Natural killer cell (primary cell): ENCODE measurements around the gene ADAMTSL5. TPM values are rescaled to one million over a fixed set of nuclear protein-coding genes. Genes with fewer than 3 reads are reported as not detected.

Source experiments
- ATAC-seq, 3 donors: fragments of 150-1000 bp in 2 of 3; fragments of 200-7000 bp in 1 of 3; cut with Tn5 transposase; 1 replicate in 1 of 3; 2 replicates in 2 of 3; pipeline ENCODE4 v1.10.0; 2021; ENCODE audit warnings: mild to moderate bottlenecking in 2 of 3, moderate library complexity in 2 of 3
- DNase-seq, 2 donors: peaks; one replicate each; pipeline versions ENCODE4 v3.0.0 to v3.0.0-alpha.2; 2013 to 2021; ENCODE audit warnings: mixed read lengths in 1 of 2
- H3K27ac ChIP-seq: one replicate; pipeline ENCODE4 v1.5.1; 2013; ENCODE audit warnings: mild to moderate bottlenecking, low read length
- H3K27me3 ChIP-seq: one replicate; pipeline ENCODE4 v1.6.1; 2013; ENCODE audit warnings: low read length; ENCODE audit not compliant: control insufficient read depth, insufficient read depth
- H3K36me3 ChIP-seq: one replicate; pipeline ENCODE4 v1.6.1; 2013; ENCODE audit warnings: low read length; ENCODE audit not compliant: control insufficient read depth, insufficient read depth
- H3K4me1 ChIP-seq: one replicate; pipeline ENCODE4 v1.6.1; 2013; ENCODE audit warnings: low read length; ENCODE audit not compliant: control insufficient read depth, insufficient read depth
- H3K4me3 ChIP-seq: one replicate; pipeline ENCODE4 v1.5.1; 2013; ENCODE audit warnings: low read length
- H3K9me3 ChIP-seq: one replicate; pipeline ENCODE4 v1.6.1; 2013; ENCODE audit warnings: low read length; ENCODE audit not compliant: control insufficient read depth, insufficient read depth
- H3K27ac Mint-ChIP-seq, 2 donors: one replicate each; pipeline ENCODE4 v1.8.0; 2022; ENCODE audit warnings: mild to moderate bottlenecking in 2 of 2, mixed read lengths in 2 of 2, moderate library complexity in 1 of 2
- H3K27me3 Mint-ChIP-seq, 2 donors: one replicate each; pipeline ENCODE4 v1.8.0; 2022; ENCODE audit warnings: low read depth in 2 of 2, mixed read lengths in 2 of 2
- H3K36me3 Mint-ChIP-seq: one replicate; pipeline ENCODE4 v1.8.0; 2022; ENCODE audit warnings: mixed read lengths
- H3K4me1 Mint-ChIP-seq, 2 donors: one replicate each; pipeline ENCODE4 v1.8.0; 2022; ENCODE audit warnings: mixed read lengths in 2 of 2
- H3K4me3 Mint-ChIP-seq: one replicate; pipeline ENCODE4 v1.8.0; 2022; ENCODE audit warnings: mild to moderate bottlenecking, moderate library complexity, mixed read lengths
- H3K9me3 Mint-ChIP-seq, 2 donors: one replicate each; pipeline ENCODE4 v1.8.0; 2022; ENCODE audit warnings: mixed read lengths in 2 of 2
- WGBS: methylation state at CpG from one replicate; pipeline ENCODE4 v1.1.7; 2013; ENCODE audit warnings: missing lambda C conversion rate; ENCODE audit not compliant: insufficient coverage; 5-methylcytosine and 5-hydroxymethylcytosine counted together
- intact Hi-C: fragments of 100-400 bp; cut with micrococcal nuclease; formaldehyde crosslinking; loops from one replicate; pipeline ENCODE4 v1.14.2; 2022
- total RNA-seq, 4 donors: library from RNA; stranded (reverse); fragments of 120-200 nt in 1 of 4; gene quantifications; one replicate each; pipeline versions ENCODE4 v1.2.3 to v1.2.4, GENCODE V29; 2013 to 2022
- TF ChIP-seq, protein P1 (sequence below): fragments of 200-600 bp; IDR thresholded peaks from one replicate; pipeline ENCODE4 v1.8.0; 2022; ENCODE audit warnings: antibody characterized with exemption

The ADAMTSL5 gene
- total RNA-seq, 3 donors from 2014 or later (not counting 1 experiment from before 2014, with no cell fraction given): 0.70 to 2.5 (median 1.0) TPM

DNA sequence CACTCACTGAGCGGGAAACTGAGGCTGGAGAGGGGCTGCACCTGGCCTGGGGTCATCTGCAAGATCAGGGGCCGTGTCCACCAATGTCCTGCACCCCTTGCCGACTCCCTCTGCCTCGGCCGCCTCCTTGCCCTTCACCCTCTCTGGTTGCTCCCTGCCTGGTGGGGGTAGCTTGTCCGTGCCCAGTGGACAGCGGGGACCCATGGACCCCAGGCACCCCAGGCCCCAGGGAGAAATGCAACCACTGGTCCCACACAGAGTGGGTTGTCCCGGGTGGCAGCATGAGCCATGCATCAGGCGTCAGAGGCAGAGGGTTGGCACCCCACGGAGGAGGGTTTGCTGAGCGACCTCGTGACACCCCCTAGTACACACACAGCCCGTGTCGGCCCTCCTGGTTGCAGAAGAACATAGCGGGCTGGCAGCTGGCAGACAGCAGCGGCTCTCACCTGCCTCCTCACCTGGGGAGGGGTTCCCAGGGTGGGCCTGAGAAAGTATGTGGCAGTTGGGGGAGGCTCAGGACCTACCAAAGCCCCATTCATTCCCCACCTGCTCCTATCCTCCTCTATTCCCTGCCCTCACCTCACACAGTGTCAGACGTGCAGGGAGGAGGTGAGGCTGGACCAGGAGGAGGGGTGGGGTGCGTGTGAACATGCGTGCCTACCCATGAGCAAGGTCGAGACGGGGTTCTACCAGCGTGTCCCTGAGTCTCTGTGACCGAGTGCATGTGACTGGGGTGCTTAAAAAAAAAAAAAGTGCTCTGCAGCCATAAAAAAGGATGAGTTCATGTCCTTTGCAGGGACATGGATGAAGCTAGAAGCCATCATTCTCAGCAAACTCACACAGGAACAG, 8.7 kb downstream of the ADAMTSL5 start:
- ATAC-seq (no peak), DNase-seq (no peak)
- no peaks in the 10 kb centered on the region for H3K36me3 Mint-ChIP-seq
- H3K4me3 Mint-ChIP-seq: no peak overlapping the region
- H3K4me1 Mint-ChIP-seq: peaks cover 10 to 16% of the 10 kb centered on the region in 2 donors
- intact Hi-C loops: no loop called here
- Histone ChIP-seq H3K27ac (no peak overlapping the region), H3K4me1 (peaks cover 27% of the 10 kb centered on the region), H3K4me3 (no peak overlapping the region), H3K36me3 (no peaks in the 10 kb centered on the region), H3K9me3 (peaks cover 9% of the 10 kb centered on the region), H3K27me3 (peaks cover 11% of the 10 kb centered on the region)
- H3K9me3 Mint-ChIP-seq: no peaks in the 10 kb centered on the region
- peaks cover 9 to 24% of the 10 kb centered on the region in 2 donors for H3K27me3 Mint-ChIP-seq
- WGBS: 56% methylated on average over 21 of the region's 23 CpGs
- TF ChIP-seq, protein P1, sequence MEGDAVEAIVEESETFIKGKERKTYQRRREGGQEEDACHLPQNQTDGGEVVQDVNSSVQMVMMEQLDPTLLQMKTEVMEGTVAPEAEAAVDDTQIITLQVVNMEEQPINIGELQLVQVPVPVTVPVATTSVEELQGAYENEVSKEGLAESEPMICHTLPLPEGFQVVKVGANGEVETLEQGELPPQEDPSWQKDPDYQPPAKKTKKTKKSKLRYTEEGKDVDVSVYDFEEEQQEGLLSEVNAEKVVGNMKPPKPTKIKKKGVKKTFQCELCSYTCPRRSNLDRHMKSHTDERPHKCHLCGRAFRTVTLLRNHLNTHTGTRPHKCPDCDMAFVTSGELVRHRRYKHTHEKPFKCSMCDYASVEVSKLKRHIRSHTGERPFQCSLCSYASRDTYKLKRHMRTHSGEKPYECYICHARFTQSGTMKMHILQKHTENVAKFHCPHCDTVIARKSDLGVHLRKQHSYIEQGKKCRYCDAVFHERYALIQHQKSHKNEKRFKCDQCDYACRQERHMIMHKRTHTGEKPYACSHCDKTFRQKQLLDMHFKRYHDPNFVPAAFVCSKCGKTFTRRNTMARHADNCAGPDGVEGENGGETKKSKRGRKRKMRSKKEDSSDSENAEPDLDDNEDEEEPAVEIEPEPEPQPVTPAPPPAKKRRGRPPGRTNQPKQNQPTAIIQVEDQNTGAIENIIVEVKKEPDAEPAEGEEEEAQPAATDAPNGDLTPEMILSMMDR: no peak
- H3K27ac Mint-ChIP-seq: no peak overlapping the region

DNA sequence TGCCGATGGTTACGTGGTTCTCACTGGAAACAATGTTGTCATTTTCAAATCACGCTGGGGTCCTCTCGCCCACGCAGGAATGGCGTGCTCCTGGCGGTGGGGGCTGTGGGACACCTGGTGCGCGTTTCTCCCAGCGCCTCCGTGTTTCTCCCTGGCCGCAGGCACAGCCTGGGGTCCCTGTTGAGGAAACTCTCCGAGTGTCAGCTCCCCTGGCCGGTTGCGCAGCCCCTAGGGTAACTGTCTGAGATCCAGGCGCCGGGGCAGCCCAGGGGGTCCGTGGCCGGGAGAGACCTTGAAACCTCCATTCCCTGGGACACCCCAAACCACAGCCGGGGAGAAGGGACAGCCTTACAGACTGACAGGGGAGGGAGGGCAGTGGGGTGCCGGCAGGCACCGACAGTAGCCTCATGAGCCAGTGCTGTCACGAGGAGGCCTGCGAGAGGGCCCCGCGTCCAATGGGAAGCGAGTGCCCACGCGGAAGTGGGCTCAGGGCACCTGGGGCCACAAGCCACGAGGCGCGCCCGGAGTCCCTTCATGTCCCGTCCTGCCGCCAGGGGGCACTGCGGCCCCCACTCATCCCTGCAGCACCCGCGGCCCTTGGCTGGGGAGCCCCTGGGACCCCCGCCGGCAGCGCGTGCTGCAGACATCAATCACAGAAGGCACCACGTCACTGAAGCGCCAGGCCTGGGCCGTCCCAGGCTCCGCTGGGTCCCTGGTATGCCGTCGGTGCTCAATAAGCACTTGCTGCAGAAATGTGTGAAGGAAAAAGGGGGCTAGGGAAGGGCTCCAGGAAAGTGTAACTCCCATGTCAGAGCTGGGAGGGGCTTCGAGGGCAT, 9.5 kb downstream of the ADAMTSL5 start:
- Mint-ChIP-seq H3K27ac (no peak overlapping the region), H3K4me3 (no peak overlapping the region), H3K9me3 (no peaks in the 10 kb centered on the region), H3K27me3 (peaks cover 9 to 22% of the 10 kb centered on the region in 2 donors), H3K36me3 (no peaks in the 10 kb centered on the region), H3K4me1 (peaks cover 10 to 16% of the 10 kb centered on the region in 2 donors)
- 13% methylated on average over 49 of the region's 49 CpGs for WGBS
- Histone ChIP-seq H3K27me3 (peaks cover 11% of the 10 kb centered on the region), H3K4me1 (peaks cover 24% of the 10 kb centered on the region), H3K36me3 (no peaks in the 10 kb centered on the region), H3K4me3 (no peak overlapping the region), H3K27ac (no peak overlapping the region), H3K9me3 (peaks cover 6% of the 10 kb centered on the region)
- intact Hi-C loops: no loop called here
- TF ChIP-seq, protein P1: peak; percentile 79
- DNase-seq (peak; percentile 56 to 79), ATAC-seq (peak in 2 of 3 donors; percentile 17 to 19)

DNA sequence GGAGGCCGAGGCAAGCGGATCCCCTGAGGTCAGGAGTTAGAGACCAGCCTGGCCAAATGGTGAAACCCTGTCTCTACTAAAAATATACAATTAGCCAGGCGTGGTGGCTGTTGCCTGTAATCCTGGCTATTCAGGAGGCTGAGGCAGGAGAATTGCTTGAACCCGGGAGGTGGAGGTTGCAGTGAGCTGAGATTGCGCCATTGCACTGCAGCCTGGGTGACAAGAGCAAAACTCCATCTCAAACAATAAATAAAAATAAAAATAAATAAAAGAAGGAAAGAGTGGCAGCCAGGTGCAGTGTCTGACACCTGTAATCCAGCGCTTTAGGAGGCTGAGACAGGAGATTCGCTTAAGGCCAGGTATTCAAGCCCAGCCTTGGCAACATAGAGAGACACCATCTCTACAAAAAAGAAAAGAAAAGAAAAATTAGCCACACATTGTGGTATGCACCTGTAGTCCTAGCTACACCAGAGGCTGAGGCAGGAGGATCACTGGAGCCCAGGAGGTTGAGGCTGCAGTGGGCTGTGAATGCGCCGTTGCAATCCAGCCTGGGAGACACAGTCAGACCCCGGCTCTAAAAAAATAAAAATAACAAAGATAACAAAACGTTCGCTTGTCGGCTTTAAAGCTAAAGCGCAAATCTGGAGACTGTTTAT, 10.3 kb downstream of the ADAMTSL5 start:
- peaks cover 6 to 9% of the 10 kb centered on the region in 2 donors for H3K4me1 Mint-ChIP-seq
- Histone ChIP-seq H3K9me3 (peaks cover 5% of the 10 kb centered on the region), H3K27me3 (peaks cover 11% of the 10 kb centered on the region), H3K36me3 (no peaks in the 10 kb centered on the region), H3K4me1 (peaks cover 16% of the 10 kb centered on the region), H3K27ac (no peak overlapping the region), H3K4me3 (no peak overlapping the region)
- TF ChIP-seq, protein P1: no peak
- no peak for ATAC-seq
- H3K4me3 Mint-ChIP-seq: no peak overlapping the region
- H3K9me3 Mint-ChIP-seq: no peaks in the 10 kb centered on the region
- no peak overlapping the region for H3K27ac Mint-ChIP-seq
- WGBS: 76% methylated on average over 11 of the region's 14 CpGs
- no peak for DNase-seq
- intact Hi-C loops: no loop called here
- no peaks in the 10 kb centered on the region for H3K36me3 Mint-ChIP-seq
- peaks cover 9 to 17% of the 10 kb centered on the region in 2 donors for H3K27me3 Mint-ChIP-seq
